ENCODE measurements around the gene HSBP1.

The HSBP1 gene

DNA sequence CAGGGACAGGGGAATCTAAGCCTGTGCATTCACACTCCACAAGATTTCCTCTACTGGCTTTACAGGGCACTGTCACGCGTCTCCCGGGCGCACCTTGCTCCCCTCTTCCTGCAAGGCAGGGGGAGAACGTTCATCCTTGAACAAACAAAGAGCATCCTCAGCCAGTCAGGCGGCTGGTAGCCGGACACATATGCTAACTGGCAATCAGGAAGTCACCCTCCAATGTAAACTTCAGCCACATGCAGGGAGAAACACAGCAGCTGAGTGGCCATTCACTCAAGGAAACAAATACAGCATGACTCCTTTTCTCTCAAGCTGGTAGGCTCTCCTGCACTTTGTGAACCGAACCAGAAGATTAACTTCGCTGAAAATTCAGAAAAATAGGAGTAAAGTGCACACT lies 10.8 kb upstream of the HSBP1 start:
- TF ChIP-seq MYC (IDR thresholded peaks at IDR 0.05; ENCODE audit: low read depth, low read length) (no peak), POLR2A (IDR thresholded peaks at IDR 0.05; ENCODE audit: extremely low read depth, insufficient read length) (no peak)
- TF ChIP-seq, protein P1, sequence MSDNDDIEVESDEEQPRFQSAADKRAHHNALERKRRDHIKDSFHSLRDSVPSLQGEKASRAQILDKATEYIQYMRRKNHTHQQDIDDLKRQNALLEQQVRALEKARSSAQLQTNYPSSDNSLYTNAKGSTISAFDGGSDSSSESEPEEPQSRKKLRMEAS (IDR thresholded peaks at IDR 0.05; ENCODE audit: low read depth, low read length): no peak
- TF ChIP-seq, protein P2, sequence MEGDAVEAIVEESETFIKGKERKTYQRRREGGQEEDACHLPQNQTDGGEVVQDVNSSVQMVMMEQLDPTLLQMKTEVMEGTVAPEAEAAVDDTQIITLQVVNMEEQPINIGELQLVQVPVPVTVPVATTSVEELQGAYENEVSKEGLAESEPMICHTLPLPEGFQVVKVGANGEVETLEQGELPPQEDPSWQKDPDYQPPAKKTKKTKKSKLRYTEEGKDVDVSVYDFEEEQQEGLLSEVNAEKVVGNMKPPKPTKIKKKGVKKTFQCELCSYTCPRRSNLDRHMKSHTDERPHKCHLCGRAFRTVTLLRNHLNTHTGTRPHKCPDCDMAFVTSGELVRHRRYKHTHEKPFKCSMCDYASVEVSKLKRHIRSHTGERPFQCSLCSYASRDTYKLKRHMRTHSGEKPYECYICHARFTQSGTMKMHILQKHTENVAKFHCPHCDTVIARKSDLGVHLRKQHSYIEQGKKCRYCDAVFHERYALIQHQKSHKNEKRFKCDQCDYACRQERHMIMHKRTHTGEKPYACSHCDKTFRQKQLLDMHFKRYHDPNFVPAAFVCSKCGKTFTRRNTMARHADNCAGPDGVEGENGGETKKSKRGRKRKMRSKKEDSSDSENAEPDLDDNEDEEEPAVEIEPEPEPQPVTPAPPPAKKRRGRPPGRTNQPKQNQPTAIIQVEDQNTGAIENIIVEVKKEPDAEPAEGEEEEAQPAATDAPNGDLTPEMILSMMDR (IDR thresholded peaks at IDR 0.05; ENCODE audit: low read depth, low read length): no peak
- no peak for DNase-seq (ENCODE audit: low read depth)
- no peak overlapping the region for H3K4me3 ChIP-seq (ENCODE audit: low read depth, low read length)

DNA sequence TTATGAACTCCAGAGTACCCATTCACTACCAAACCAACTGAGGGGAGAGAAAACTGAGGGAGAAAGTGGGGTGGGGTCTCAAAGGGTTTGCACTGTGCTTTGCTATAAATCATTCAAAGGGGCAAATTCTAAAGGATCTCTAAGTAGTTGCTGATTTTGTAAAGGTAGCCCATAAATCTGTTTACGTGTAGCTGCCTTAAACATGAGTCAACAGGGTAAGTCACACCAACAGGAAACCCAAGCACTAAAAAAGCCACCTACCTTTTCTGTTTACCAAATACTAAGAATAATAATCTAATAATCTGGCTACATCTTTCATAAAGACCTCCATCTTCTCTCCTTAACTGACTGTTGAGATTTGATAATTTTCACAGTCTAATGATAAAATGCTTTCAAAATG lies 8.4 kb upstream of the HSBP1 start:
- H3K4me3 ChIP-seq (ENCODE audit: low read depth, low read length): no peak overlapping the region
- TF ChIP-seq POLR2A (IDR thresholded peaks at IDR 0.05; ENCODE audit: extremely low read depth, insufficient read length) (no peak), MYC (IDR thresholded peaks at IDR 0.05; ENCODE audit: low read depth, low read length) (no peak)
- TF ChIP-seq, protein P2 (IDR thresholded peaks at IDR 0.05; ENCODE audit: low read depth, low read length): no peak
- TF ChIP-seq, protein P1 (IDR thresholded peaks at IDR 0.05; ENCODE audit: low read depth, low read length): no peak
- no peak for DNase-seq (ENCODE audit: low read depth)

DNA sequence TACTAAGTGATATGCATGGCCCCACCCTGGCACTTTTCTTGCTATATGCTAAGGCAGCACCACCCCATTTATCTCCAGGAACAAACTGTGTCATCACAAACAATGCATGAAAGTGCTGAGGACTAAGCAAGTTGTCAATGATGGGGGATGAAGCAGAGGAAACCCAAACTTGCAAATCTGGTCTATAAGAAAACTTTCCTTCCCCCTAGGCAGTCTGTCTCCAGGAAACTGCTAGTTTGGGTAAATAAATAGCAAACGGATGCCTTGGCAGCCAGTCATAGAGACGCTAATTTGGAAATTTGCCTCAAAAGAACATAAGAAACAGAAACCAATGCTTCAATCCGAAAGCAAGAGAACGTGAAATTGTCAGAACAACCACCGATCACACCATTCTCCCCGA lies 5.6 kb upstream of the HSBP1 start:
- TF ChIP-seq, protein P2 (IDR thresholded peaks at IDR 0.05; ENCODE audit: low read depth, low read length): no peak
- TF ChIP-seq POLR2A (IDR thresholded peaks at IDR 0.05; ENCODE audit: extremely low read depth, insufficient read length): no peak
- TF ChIP-seq, protein P1 (IDR thresholded peaks at IDR 0.05; ENCODE audit: low read depth, low read length): no peak
- no peak for TF ChIP-seq MYC (IDR thresholded peaks at IDR 0.05; ENCODE audit: low read depth, low read length)
- no peak for DNase-seq (ENCODE audit: low read depth)
- H3K4me3 ChIP-seq (ENCODE audit: low read depth, low read length): no peak overlapping the region

DNA sequence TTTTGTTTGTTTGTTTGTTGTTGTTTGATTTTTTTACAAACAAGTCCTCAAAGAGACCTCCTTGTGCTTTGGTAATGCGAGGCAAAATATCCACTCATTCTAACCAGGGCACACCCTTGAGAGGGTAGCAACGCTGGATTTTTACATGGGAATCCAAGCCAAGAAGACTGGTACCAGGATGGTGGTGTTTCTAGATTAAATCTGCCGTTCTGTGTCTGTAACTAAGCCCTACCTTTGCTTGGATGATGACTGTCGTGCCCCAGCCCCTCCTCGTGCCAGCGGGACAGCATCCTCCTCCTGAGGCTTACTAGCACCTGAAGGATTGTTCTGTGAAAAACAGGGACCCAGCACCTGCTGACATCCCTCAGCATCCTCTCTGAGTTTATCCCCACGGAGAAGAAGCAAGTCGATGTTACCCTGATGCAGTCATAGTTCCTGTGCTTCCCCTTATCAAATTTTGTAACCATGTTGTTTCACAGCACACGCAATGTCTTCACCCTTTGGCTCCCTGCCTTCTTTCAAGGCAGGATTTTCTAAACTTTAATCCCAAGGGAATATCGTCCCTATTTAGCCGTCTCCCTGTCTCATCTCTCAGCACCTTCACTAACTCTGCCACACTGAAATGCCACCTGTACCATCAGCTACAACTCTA lies 5.1 kb upstream of the HSBP1 start:
- no peak overlapping the region for H3K4me3 ChIP-seq (ENCODE audit: low read depth, low read length)
- TF ChIP-seq, protein P1 (IDR thresholded peaks at IDR 0.05; ENCODE audit: low read depth, low read length): no peak
- TF ChIP-seq MYC (IDR thresholded peaks at IDR 0.05; ENCODE audit: low read depth, low read length): no peak
- TF ChIP-seq, protein P2 (IDR thresholded peaks at IDR 0.05; ENCODE audit: low read depth, low read length): no peak
- TF ChIP-seq POLR2A (IDR thresholded peaks at IDR 0.05; ENCODE audit: extremely low read depth, insufficient read length): no peak
- DNase-seq (ENCODE audit: low read depth): no peak

DNA sequence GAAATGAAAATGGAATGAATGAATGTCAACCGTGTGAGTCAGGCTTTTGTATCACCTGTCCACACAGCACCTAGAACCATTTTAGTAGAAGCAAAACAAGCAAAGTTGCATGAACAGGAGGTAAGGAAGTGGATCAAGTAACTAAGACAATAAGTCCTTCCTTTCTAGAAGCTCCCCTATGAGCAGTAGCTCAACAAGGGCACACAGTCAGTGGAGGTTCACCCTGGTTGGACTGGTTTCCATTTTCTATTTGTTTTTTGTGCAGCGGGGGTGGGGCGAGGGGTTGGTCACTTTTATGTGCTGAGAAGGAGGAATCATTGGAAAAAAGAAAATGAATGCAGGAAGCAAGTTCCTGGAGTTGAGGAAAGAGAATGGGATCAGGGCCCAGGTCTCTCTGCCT lies 4.0 kb upstream of the HSBP1 start:
- DNase-seq (ENCODE audit: low read depth): no peak
- H3K4me3 ChIP-seq (ENCODE audit: low read depth, low read length): no peak overlapping the region
- TF ChIP-seq MYC (IDR thresholded peaks at IDR 0.05; ENCODE audit: low read depth, low read length): no peak
- TF ChIP-seq, protein P2 (IDR thresholded peaks at IDR 0.05; ENCODE audit: low read depth, low read length): no peak
- TF ChIP-seq, protein P1 (IDR thresholded peaks at IDR 0.05; ENCODE audit: low read depth, low read length): no peak
- TF ChIP-seq POLR2A (IDR thresholded peaks at IDR 0.05; ENCODE audit: extremely low read depth, insufficient read length): no peak

Measured in NB4 (cell line).